Endothelial cell of umbilical vein (primary cell): Measurements from ENCODE around the gene JAM2. TPM values are rescaled to one million over a fixed set of nuclear protein-coding genes. Genes with fewer than 3 reads are reported as not detected.

Experiments used
- BruUV-seq: library from RNA; stranded (reverse); fragments of 400-500 nt; replicated peaks from 2 replicates; lab custom pipeline; 2021; lab: Mats Ljungman, UMichigan
- CTCF ChIA-PET: fragments of 300-600, 350-600 bp; sonication (Branson Sonifier 250); formaldehyde crosslinking; loops from one replicate; lab custom pipeline; 2021; ENCODE audit warnings: antibody characterized with exemption, inconsistent platforms; lab: Charles Lee
- POLR2A ChIA-PET: fragments of 300-600, 350-600 bp; sonication (Branson Sonifier 250); formaldehyde crosslinking; loops from one replicate; lab custom pipeline; 2021; ENCODE audit warnings: antibody characterized with exemption, inconsistent platforms; lab: Charles Lee
- DNase-seq: peaks from one replicate; pipeline ENCODE4 v3.0.0-alpha.2; 2011; ENCODE audit warnings: low read depth, low spot score
- FAIRE-seq: peaks from 2 replicates; lab custom pipeline; 2011; peaks lifted over from hg19 to GRCh38; lab: Jason Lieb, UNC
- H2AFZ ChIP-seq: 2 replicates; pipeline ENCODE4 v1.6.0; 2012; ENCODE audit warnings: low read depth, low read length, control low read depth, inconsistent platforms
- H3K27ac ChIP-seq: 2 replicates; pipeline ENCODE4 v1.5.1; 2011; ENCODE audit warnings: low read depth, mild to moderate bottlenecking, control low read depth, low read length, moderate library complexity; ENCODE audit not compliant: insufficient read depth
- H3K27me3 ChIP-seq, 2 experiments: 2 replicates each; pipeline versions ENCODE4 v1.6.0 to v1.6.1; 2011; ENCODE audit warnings: low read length in 2 of 2, mixed read lengths in 1 of 2; ENCODE audit not compliant: control insufficient read depth in 2 of 2, insufficient read depth in 2 of 2
- H3K36me3 ChIP-seq, 2 experiments: 2 replicates in 1 of 2; 3 replicates in 1 of 2; pipeline ENCODE4 v1.5.1; 2011; ENCODE audit warnings: low read length in 2 of 2, mild to moderate bottlenecking in 1 of 2, moderate library complexity in 1 of 2; ENCODE audit not compliant: control insufficient read depth in 2 of 2, insufficient read depth in 2 of 2; ENCODE audit errors: extremely low read depth in 1 of 2
- H3K4me1 ChIP-seq: 3 replicates; pipeline ENCODE4 v1.5.1; 2011; ENCODE audit warnings: mild to moderate bottlenecking, low read length; ENCODE audit not compliant: control insufficient read depth, insufficient read depth; ENCODE audit errors: extremely low read depth
- H3K4me2 ChIP-seq: 2 replicates; pipeline ENCODE4 v1.6.1; 2011; ENCODE audit warnings: low read length, control low read depth, mixed read lengths; ENCODE audit not compliant: insufficient read depth
- H3K4me3 ChIP-seq, 3 experiments: fragments of 200-600 bp in 1 of 3; sonication (generic), shearing (Covaris generic) in 1 of 3; replicated peaks in 1 of 3; 2 replicates each; pipeline ENCODE4 v1.5.1; 2011 to 2016; ENCODE audit warnings: control low read depth in 3 of 3, low read length in 3 of 3, mild to moderate bottlenecking in 2 of 3, inconsistent platforms in 1 of 3, low read depth in 1 of 3, moderate library complexity in 1 of 3; ENCODE audit not compliant: insufficient read depth in 1 of 3
- H3K79me2 ChIP-seq: 2 replicates; pipeline ENCODE4 v1.6.0; 2012; ENCODE audit warnings: low read length, inconsistent platforms; ENCODE audit not compliant: control insufficient read depth, insufficient read depth
- H3K9ac ChIP-seq: replicated peaks from 2 replicates; pipeline ENCODE3; 2011; ENCODE audit warnings: low read length, control low read depth; ENCODE audit not compliant: insufficient read depth; ENCODE audit errors: extremely low read depth
- H3K9me1 ChIP-seq: replicated peaks from 3 replicates; pipeline ENCODE4 v1.6.0; 2011; ENCODE audit warnings: mild to moderate bottlenecking, low read length; ENCODE audit not compliant: control insufficient read depth, insufficient read depth; ENCODE audit errors: extremely low read depth
- H3K9me3 ChIP-seq: replicated peaks from 2 replicates; pipeline ENCODE4 v1.5.1; 2012; ENCODE audit warnings: low read length, inconsistent platforms; ENCODE audit not compliant: control insufficient read depth, insufficient read depth
- H4K20me1 ChIP-seq: replicated peaks from 2 replicates; pipeline ENCODE3; 2011; ENCODE audit warnings: mild to moderate bottlenecking, low read length; ENCODE audit not compliant: control insufficient read depth, insufficient read depth; ENCODE audit errors: extremely low read depth
- EZH2 ChIP-seq: IDR thresholded peaks from 2 replicates; pipeline ENCODE4 v1.6.1; 2012; ENCODE audit warnings: borderline replicate concordance, low read depth, mild to moderate bottlenecking, moderate library complexity, low read length, inconsistent platforms; ENCODE audit not compliant: severe bottlenecking
- FOS ChIP-seq: IDR thresholded peaks from 2 replicates; pipeline ENCODE4 v1.6.1; 2011; ENCODE audit warnings: mild to moderate bottlenecking, low read length, moderate library complexity, borderline replicate concordance; ENCODE audit not compliant: insufficient read depth
- GATA2 ChIP-seq: IDR thresholded peaks from 2 replicates; pipeline ENCODE4 v1.7.0; 2011; ENCODE audit warnings: low read depth, mild to moderate bottlenecking, moderate library complexity, mixed read lengths, low read length; ENCODE audit not compliant: insufficient read length, insufficient read depth
- JUN ChIP-seq: IDR thresholded peaks from 2 replicates; pipeline ENCODE4 v1.6.1; 2011; ENCODE audit warnings: borderline replicate concordance, low read depth; ENCODE audit not compliant: insufficient read length, insufficient read depth
- MAX ChIP-seq: IDR thresholded peaks from 2 replicates; pipeline ENCODE4 v1.6.1; 2011; ENCODE audit not compliant: insufficient read depth, insufficient read length
- MYC ChIP-seq: IDR thresholded peaks from one replicate; pipeline ENCODE4 v1.6.1; 2011; ENCODE audit warnings: mild to moderate bottlenecking, low read depth, low read length
- POLR2A ChIP-seq: IDR thresholded peaks from 2 replicates; pipeline ENCODE4 v1.6.1; 2012; ENCODE audit warnings: low read depth, mild to moderate bottlenecking, control low read depth, low read length
- POLR2AphosphoS5 ChIP-seq: IDR thresholded peaks from 2 replicates; pipeline ENCODE4 v1.6.1; 2012; ENCODE audit warnings: low read depth, mild to moderate bottlenecking, control low read depth, low read length, moderate library complexity; ENCODE audit not compliant: insufficient read depth
- dilution Hi-C: fragments of 300-500 bp; cut with MboI; formaldehyde crosslinking; loops from one replicate; pipeline ENCODE4 v1.15.0; 2019; ENCODE audit warnings: low sequenced_read_pairs; ENCODE audit not compliant: extremely low pct_ligation_motif_present
- intact Hi-C: fragments of 100-400 bp; cut with micrococcal nuclease; formaldehyde crosslinking; loops from one replicate; pipeline ENCODE4 v1.10.0; 2022
- polyA plus RNA-seq, 4 experiments: library from polyadenylated mRNA; depleted of rRNA in 3 of 4; stranded (reverse) in 3 of 4; unstranded in 1 of 4; fragments of >200 nt; gene quantifications; 2 replicates each; pipeline versions ENCODE4 v1.2.1 to v1.2.3, GENCODE V29; 2011 to 2012; ENCODE audit warnings: missing spikeins in 1 of 4
- total RNA-seq: library from RNA; stranded (reverse); gene quantifications from 2 replicates; pipeline ENCODE4 v1.2.3, GENCODE V29; 2021
- TF ChIP-seq, protein P1 (sequence below), 2 donors: IDR thresholded peaks; 1 replicate in 1 of 2; 2 replicates in 1 of 2; pipeline ENCODE4 v1.5.1; 2011; ENCODE audit warnings: low read length in 2 of 2, mild to moderate bottlenecking in 2 of 2, moderate library complexity in 2 of 2, control low read depth in 1 of 2, inconsistent platforms in 1 of 2, low read depth in 1 of 2; ENCODE audit not compliant: insufficient read depth in 1 of 2; ENCODE audit errors: extremely low read depth in 1 of 2

The JAM2 gene
- total and polyA plus RNA-seq, 2 donors (not counting 3 experiments of a cell fraction or from before 2014, with no cell fraction given), result 0.14 to 0.20 TPM

DNA sequence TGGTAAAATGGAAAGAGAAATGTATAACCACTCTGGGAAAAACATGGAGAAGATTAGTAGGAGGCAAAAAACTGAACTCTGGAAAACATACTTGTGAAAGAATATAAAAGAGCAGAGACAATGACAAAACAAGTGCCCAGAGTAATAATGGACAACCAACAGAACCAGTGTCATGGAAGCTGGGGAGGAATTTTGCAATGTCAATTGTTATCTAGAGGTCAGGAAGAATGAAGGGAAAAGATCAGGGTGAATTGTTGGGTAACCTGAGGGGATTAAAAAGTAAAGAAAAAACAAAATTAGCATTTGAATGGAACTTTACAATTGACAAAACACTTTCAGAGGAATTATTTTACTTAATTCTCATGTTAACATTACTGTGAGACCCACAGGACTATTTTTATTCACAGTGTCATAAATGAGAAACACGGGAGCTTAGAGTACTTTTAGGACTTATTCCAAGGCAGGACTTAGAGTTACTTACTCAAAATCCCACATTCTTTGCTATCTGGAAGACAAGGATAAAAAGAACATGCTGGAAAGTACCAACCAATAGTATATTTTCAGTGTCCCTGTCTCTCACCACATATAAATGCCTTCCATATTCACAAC lies 19.5 kb downstream of the JAM2 start:
- BruUV-seq, result no TSS peak
- intact Hi-C loops, result no loop called here
- Histone ChIP-seq H3K4me3 (no peak overlapping the region), H2AFZ (no peak overlapping the region), H4K20me1 (no peaks in the 10 kb centered on the region), H3K27ac (no peak overlapping the region), H3K4me2 (no peak overlapping the region), H3K79me2 (no peaks in the 10 kb centered on the region), H3K9ac (no peak overlapping the region), H3K27me3 (no peaks in the 10 kb centered on the region), H3K4me1 (no peaks in the 10 kb centered on the region), H3K36me3 (no peaks in the 10 kb centered on the region), H3K9me1 (no peaks in the 10 kb centered on the region), H3K9me3 (no peaks in the 10 kb centered on the region)
- FAIRE-seq (no peak), DNase-seq (no peak)
- ChIA-PET POLR2A (no interaction called here), CTCF (no interaction called here)
- dilution Hi-C loops, result no loop called here
- TF ChIP-seq MAX (no peak), JUN (no peak), POLR2AphosphoS5 (no peak), FOS (no peak), MYC (no peak), POLR2A (no peak), GATA2 (no peak), EZH2 (no peak)
- TF ChIP-seq, protein P1, sequence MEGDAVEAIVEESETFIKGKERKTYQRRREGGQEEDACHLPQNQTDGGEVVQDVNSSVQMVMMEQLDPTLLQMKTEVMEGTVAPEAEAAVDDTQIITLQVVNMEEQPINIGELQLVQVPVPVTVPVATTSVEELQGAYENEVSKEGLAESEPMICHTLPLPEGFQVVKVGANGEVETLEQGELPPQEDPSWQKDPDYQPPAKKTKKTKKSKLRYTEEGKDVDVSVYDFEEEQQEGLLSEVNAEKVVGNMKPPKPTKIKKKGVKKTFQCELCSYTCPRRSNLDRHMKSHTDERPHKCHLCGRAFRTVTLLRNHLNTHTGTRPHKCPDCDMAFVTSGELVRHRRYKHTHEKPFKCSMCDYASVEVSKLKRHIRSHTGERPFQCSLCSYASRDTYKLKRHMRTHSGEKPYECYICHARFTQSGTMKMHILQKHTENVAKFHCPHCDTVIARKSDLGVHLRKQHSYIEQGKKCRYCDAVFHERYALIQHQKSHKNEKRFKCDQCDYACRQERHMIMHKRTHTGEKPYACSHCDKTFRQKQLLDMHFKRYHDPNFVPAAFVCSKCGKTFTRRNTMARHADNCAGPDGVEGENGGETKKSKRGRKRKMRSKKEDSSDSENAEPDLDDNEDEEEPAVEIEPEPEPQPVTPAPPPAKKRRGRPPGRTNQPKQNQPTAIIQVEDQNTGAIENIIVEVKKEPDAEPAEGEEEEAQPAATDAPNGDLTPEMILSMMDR (IDR thresholded peaks at IDR 0.05; ENCODE audit: extremely low read depth in 1 of 2, insufficient read depth in 1 of 2, low read depth in 1 of 2, low read length in 2 of 2), result no peak
